GM21576 (cell line): Measurements from ENCODE around the gene KRT37.
"Not testable (repeated sequence)": the region's sequence is repeated elsewhere in the genome, so short reads cannot be mapped to it uniquely, and the experiment has no call there.

ENCODE experiments used
- ATAC-seq: cut with Tn5 transposase; IDR thresholded peaks from one replicate; pipeline ENCODE4 v1.9.1; 2021; ENCODE audit warnings: mild to moderate bottlenecking, moderate library complexity; ENCODE audit not compliant: unreplicated experiment

Gene KRT37

DNA sequence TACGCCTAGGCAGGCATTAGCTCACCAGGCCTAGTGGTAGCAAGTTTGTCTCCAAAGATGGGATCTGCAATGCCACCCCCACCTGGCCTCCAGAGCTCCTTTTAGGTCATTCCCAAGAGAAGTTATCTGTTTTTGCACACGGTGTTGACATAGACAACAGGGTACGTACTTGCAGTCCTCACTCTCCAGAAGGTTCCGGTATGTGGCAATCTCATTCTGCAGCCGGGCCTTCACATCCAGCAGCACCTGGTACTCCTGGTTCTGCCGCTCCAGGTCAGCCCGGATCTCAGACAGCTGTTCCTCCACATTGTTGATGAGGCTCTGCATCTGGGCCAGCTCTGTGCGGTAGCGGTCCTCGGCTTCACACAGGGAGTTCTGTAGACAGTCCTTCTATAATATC, 17.2 kb downstream of the KRT37 start:
- no peak for ATAC-seq

DNA sequence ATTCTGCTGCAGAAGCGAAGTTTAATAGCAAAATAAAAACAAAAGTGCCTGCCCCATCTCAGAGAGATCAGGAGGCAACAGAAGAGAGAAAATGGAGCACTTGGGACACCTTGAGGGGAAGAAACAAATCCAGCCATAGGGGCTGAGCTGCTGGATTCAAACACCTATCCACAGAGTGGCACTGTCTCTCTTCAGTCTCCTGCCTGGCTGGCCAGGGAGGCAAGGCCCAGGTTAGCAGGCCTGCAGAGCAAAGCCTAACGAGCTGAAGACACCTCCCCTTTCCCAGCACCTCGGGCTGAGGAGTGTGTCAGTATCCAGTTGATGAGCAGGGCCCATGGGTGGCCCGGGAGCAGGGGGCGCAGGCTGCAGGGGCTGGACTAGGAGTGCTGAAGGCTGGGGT, 18.2 kb downstream of the KRT37 start:
- ATAC-seq = no peak

DNA sequence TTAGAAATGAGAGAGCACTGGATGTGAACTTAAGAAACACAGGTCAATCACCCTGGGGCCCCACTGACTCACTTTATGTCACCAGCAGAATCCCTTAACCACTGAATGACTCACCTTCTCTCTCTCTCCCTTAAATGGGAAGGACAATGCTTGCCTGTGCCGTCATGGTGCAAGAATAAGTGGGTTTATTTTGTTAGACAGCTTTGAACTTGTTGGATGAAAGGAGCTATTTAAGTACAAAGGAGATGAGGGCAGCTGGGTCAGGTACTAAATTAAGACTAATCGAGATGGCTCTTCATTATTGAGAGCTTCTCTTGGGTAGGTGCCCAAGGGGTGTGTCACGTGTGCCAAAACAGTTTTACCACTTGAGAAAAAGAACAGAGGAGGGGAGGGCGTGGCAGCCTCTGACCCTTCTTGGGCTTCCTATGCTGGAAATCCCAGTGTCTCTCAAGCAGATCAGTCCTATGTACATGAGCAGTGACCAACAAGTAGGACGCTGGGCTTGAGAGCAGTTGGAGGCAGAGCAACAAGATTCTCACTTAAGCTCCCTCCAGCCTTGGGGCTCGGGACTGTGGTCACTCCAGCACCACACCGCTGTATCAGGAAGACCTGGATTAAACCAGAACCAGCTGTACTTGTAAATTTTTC, 20.2 kb downstream of the KRT37 start:
- no peak for ATAC-seq

DNA sequence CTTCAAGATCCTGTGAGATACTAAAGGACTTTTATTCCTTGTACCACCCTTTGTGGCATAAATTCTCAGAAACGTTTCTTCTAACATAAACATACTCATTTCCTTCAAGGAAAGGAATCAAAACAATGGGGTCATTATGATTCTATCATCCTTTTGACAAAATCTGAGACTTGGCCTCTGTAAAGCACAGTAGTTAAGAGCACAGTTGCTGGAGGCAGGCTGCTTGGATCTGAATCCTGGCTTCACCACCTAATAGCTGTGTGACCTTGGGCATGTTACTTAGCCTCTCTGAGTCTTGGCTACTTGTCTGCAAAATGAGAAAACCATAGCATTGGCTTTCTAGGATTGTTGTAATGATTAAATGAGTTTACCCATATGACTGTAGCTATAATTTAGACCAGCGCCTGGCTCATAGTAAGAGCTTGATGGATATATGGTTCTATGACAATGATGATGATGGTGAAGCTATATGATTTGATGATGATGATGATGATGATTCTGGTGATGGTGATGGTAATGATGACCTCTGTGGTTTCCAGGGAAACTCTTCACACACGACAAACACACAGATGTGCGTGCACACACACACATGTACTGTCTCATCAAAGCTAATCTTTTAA, 20.9 kb downstream of the KRT37 start:
- ATAC-seq = no peak

DNA sequence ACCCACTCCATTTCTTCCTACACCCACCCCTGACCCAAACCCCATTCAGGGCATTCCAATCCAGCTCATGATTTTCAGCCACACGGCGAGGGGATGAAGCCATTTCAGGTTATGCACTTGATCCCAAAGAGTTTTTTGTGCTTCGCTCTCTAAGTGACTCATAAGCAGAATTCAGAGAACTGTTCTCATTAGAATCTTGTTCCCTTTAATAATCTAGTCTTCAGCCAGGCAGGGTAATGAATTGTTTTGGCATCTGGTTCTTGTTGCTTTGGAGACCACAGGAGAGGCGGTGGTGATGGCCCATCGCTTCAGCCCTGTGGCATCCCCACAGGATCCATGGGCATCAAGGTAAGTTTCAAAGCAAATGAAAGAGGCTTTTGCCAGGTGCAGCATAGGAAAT, 22.2 kb downstream of the KRT37 start:
- ATAC-seq = no peak

DNA sequence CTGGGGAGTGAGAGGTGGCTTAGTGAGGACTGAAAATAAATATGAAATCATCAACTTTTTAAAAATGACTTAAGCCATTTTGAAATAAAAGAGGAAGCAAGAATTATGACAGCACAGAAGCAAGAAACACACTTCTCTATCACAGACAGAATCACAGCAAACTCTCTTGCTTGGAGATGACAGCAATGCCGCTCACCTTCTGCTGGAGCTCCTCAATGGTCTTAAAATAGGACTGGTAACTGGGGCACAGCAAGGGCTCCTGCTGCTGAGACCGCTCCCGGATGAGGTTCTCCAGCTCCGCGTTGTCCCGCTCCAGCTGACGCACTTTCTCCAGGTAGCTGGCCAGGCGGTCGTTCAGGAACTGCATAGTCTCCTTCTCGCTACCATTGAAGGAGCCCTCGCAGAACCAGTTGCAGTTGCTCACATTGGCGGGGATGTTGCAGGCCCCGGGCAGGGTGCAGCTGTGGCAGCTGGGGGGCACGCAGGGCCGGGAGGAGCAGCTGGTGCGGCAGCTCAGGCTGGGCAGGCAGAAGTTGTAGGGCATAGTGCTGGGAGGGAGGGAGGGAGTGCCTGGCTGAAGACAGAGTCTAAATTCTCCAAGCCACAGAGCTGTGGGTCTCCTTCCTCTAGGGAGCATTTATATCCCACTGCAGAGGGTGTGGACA, 27.3 kb downstream of the KRT37 start, which contains the start of gene KRT31:
KRT31 (minus strand) TSS at position 613 of the 665 bp plus-strand sequence; CDS start at position 544, 69 bp downstream.
- ATAC-seq = no peak

DNA sequence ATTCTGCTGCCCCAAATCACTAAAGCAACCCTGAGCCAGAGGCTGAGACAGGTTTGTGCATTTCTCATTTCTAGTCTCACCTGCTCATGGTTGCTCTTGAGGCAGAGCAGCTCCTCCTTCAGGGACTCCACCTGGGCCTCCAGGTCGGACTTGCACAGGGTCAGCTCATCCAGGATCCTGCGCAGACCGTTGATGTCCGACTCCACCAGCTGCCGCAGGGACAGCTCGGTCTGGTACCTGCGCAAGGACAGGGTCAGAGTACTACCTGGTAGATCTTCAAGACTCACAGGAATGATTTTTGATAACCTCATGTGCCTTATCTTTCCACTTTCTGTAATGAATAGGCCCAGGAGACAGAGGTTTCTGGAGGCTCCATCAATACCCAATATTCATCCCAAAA, 28.0 kb downstream of the KRT37 start:
- no peak for ATAC-seq

DNA sequence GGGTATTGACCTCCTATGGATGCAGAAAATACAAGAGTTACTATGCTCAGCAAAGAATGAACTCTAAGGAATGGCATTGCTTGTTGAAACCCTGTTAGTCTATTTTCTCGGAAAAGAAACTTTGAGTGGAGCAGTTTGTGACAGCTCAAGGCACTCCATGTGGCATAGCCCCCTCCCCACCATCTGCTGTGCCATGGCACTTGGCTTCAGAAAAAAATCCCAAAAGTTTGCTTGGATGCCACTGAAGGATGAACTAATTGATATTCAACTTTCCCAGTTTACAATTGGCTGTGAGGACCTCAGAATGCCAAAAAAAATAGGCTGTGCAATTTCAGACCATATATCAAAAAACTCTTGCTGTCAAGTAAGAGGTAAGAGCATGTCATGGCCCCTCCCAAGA, 28.8 kb downstream of the KRT37 start:
- ATAC-seq = no peak

DNA sequence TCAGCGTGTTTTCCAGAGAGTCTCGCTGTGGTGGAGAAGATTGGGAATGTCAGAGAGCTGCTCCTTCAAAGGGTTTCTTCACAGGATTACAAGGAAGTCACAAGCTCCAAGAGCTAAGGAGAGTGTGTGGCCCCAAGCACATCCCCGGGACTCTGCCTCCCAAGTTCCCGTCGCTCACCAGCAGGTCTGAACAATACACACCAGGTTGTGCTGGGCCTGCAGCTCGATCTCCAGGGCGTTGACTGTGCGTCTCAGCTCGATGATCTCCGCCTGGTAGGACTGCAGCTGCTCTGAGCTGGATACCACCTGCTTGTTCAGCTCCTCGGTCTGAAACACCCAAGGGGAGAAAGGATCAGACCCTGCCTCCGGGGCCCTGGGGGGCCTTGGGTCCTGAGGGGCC, 29.3 kb downstream of the KRT37 start:
- not testable (repeated sequence) for ATAC-seq

DNA sequence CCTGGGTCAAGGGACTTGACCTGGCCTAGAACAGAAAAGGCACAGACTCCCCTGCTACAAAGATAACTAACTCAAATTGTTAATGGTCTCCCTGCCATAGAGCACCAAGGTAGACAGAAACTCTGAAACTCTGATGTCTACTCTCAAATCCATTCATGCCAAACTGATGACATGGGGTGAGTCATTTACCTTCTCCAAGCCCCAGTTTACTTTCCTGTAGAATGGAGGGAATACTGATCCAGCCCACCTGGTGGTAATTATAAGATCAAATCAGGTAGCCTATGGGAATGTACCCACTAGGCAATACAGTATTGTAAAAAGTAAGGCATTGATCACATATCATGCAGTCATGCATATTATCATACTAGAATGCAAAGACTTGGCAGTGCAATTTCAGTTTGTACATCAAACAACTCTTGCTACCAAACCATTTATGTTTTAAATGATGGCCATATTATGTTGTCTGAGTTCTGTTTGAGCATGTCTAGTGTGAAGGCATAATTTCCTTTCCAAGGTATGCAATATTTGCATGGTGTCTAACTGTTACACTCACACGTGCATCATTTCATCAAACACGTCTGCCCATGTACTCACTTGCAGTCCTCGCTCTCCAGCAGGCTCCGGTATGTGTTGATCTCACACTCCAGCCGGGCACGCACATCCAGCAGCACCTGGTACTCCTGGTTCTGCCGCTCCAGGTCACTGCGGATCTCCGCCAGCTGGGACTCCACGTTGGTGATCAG, 30.0 kb downstream of the KRT37 start:
- no peak for ATAC-seq

DNA sequence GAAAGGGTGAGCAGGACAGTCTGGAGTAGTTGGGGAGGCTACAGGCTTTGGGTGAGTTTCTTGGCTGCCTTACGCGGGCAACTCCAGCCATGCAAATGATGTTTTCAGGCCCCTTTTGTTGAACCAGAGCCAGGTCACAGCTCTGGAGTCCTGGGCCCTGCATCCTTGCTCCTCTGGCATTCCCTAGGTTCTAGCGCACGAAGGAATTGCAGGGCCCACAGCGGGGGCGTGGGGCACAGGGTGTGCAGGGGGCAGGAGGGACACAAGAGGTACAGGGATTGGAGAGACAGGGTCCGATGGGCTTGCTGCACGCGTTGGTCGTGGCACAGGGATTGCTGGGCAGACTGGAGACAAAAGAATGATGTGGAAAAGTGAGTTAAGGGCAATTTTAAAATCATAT, 30.6 kb downstream of the KRT37 start:
- no peak for ATAC-seq

DNA sequence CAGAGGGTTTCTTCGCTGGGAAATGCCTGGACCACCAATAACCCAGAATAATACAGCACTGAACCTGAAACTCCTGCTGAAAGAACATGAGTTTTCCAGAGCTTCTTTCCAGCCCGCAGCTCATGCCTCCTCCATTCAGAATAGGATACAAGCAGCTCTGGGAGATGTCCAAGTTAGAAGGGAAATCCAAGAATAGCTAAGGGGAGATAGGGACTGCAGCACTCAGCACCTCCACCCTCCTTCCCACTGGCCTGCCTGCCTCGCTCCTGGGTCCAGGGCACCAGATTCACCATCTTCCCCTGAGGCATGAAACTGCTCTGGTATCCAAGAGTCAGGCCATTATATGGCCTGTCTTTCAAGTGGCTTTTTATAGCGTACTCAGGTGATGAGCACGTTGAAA, 31.1 kb downstream of the KRT37 start:
- no peak for ATAC-seq

DNA sequence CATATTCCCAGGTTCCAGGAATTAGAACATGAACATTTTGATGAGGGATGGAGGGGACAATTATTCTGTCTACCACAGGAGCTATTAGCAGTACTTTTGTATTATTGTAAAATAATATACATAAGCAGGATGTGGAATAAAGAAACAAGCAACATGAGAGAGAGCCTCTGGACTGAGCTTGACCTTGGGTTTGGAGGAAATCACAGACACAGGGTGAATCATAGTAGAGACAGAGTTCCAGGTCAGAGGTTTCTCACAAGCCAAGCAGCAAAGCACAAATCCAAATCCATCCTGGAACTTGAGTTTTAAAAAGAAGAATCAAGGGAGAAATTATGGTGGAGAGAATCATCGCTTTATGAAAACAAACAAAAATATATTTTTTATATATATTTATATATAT, 32.1 kb downstream of the KRT37 start:
- ATAC-seq = no peak

DNA sequence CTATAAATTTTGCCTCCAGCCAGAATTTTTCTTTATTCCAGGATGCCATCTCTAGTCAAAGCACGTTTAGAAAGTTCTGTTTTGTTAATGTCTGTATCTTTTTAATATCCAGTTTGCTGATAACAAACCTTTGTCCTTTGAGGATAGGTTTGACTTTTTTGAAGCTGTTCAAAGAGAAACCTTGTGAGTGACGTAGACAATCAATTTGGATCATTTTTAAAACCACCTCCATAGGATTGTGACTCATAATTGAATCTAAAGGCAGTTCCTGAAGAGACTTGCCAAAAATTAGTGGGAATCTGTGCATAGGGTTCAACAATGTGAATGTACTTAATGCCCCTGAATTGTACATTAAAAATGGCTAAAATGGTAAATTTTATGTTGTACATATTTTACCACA, 32.9 kb downstream of the KRT37 start:
- no peak for ATAC-seq

DNA sequence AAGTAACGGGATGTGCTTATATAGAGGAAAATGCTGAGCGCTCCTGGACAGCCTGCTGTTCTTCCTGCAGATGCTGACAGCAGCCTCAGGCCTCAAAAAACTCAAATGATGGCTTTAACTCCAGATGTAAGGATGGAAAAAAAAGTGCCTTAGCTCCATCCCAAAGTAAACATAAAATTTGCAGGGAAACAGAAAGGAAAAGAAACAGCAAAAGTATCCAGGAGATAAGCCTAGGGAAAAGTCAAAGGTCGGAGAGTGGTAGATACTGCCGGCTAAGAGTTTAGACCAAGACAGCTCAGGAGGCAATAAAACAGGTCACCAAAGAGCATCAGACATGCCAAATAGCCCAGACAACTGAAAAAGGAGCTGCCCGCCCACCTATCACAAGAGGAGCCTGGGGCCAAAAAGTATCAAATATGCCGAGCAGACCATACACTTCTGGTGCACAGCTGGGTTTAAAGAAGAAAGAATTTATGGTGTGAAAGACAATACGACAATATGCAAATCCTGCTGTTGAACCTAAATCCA, 33.9 kb downstream of the KRT37 start:
- ATAC-seq = no peak

DNA sequence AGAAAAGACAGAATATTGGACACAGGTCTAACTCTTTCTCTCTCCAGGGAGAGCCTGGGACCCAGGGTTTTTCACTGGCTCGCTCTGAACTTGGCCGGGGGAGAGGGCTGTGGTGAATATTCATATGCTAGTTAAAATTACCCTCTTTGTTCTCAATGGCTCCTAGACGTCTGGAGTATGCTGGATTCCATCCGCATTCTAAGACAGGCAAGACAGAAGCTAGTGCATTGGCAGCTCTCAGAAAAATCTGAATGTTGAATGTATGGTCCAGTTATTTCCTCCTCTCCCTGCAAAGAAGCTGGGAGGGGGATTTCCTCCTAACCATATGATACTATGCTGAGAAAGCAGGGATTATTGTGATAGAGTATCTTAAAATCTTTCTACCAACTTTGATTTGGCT, 36.7 kb downstream of the KRT37 start:
- ATAC-seq = no peak

DNA sequence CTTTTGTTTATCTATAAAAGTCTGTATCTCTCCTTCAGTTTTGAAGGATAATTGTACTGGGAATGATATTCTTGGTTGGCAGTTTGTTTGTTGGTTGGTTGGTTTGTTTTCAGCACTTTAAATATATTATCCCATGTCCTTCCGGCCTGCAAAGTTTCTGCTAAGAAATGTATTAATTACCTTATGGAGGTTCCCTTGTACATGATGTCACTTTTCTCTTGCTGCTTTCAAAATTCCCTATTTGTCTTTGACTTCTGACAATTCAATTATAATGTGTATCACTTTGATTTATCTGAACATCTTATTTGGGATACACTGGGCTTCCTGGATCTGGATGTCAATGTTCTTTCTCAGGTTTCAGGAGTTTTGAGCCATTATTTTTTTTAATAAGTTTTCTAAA, 38.2 kb downstream of the KRT37 start:
- no peak for ATAC-seq

DNA sequence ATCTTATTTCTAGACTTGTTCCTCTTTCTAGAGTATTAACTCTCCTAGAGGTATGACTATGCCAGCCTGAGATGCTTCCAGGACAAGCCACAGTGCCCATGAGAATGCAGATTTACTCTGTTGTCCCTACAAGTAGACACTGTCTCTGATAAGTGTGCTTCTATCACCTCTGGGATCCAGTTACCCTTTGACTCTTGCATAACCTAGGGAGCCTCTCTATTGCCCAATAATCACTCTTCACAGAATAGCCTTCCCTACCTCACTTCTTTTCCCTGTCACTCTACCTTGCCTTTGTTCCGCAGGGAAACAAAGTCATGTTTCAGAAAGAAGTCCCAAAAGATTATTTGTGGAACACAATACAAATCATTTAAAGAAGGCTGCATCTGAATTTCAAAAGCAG, 40.7 kb downstream of the KRT37 start:
- ATAC-seq = no peak

DNA sequence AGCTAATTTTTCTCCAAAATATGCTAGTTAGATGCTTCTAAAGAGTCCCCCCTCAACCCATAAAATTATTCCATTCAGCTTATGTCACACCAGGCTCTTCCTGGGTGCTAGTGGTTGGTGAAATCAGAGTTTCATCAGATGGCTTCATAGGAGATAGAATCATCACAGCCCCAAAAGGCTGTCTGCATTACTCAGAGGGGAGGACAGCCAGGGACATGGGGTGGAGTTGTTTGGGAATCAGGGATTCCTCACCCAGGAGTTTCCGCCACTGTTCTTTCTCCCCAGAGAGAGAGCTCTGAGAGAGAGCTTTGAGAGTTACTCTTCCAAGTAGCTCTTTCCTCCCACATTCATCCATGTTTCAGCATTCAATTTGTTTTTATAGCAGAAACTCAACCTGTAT, 42.0 kb downstream of the KRT37 start:
- no peak for ATAC-seq

DNA sequence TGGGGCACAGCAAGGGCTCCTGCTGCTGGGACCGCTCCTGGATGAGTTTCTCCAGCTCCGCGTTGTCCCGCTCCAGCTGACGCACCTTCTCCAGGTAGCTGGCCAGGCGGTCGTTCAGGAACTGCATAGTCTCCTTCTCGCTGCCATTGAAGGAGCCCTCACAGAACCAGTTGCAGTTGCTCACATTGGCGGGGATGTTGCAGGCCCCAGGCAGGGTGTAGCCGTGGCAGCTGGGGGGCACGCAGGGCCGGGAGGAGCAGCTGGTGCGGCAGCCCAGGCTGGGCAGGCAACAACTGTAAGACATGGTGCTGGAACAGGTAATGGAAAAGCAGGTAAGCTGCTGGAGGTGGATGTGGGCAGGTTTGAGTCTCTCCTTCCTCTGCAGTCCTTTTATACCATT, 42.4 kb downstream of the KRT37 start, which contains the start of gene KRT34:
KRT34 (minus strand) TSS at position 364 of the 400 bp plus-strand sequence; CDS start at position 304, 60 bp downstream.
- not testable (repeated sequence) for ATAC-seq

DNA sequence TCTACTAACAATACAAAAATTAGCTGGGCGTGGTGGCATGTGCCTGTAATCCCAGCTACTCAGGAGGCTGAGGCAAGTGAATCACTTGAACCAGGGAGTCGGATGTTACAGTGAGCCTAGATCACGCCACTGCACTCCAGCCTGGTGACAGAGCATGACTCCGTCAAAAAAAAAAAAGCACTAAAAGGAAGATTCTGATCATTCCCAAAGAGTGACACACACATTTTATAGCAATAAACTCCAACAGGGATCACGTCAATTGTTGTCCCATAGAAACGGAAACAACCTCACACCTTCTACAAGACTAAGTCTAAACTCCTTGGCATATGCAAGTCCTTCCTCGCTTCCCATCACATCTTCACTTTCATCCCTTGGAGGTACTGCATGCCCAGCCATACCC, 44.3 kb downstream of the KRT37 start:
- not testable (repeated sequence) for ATAC-seq
